Large intestine (tissue), 3 donors: Measurements from ENCODE around the gene LTF. TPM values are rescaled to one million over a fixed set of nuclear protein-coding genes. Genes with fewer than 3 reads are reported as not detected.
"Not testable (repeated sequence)": the region's sequence is repeated elsewhere in the genome, so short reads cannot be mapped to it uniquely, and the experiment has no call there.

Source experiments
- DNase-seq, 2 donors: peaks; one replicate each; pipeline versions ENCODE4 v3.0.0 to v3.0.0-alpha.2; 2013
- H3K27ac ChIP-seq: one replicate; pipeline ENCODE4 v1.5.1; 2013; ENCODE audit warnings: low read length
- H3K27me3 ChIP-seq: 2 replicates; pipeline ENCODE4 v1.6.1; 2013; ENCODE audit warnings: low read length; ENCODE audit not compliant: control insufficient read depth, insufficient read depth
- H3K36me3 ChIP-seq: 2 replicates; pipeline ENCODE4 v1.6.1; 2013; ENCODE audit warnings: low read length; ENCODE audit not compliant: control insufficient read depth, insufficient read depth
- H3K4me1 ChIP-seq: one replicate; pipeline ENCODE4 v1.6.1; 2013; ENCODE audit warnings: low read length; ENCODE audit not compliant: control insufficient read depth, insufficient read depth
- H3K4me3 ChIP-seq: one replicate; pipeline ENCODE4 v1.5.1; 2013; ENCODE audit warnings: low read length
- H3K9me3 ChIP-seq: one replicate; pipeline ENCODE4 v1.6.1; 2013; ENCODE audit warnings: mild to moderate bottlenecking, low read depth, low read length, moderate library complexity; ENCODE audit not compliant: control insufficient read depth
- WGBS: methylation state at CpG from one replicate; pipeline ENCODE4 v1.1.5; 2013; ENCODE audit warnings: low lambda C conversion rate; ENCODE audit not compliant: insufficient coverage; 5-methylcytosine and 5-hydroxymethylcytosine counted together
- polyA plus RNA-seq: library from polyadenylated mRNA; unstranded; fragments of 120-200 nt; gene quantifications from one replicate; pipeline ENCODE4 v1.2.1, GENCODE V29; 2013

The LTF gene
- polyA plus RNA-seq, 1 donor: 2.6 TPM

- Histone ChIP-seq H3K27ac (peak overlapping the region; percentile 27), H3K4me3 (no peak overlapping the region), H3K9me3 (no peaks in the 10 kb centered on the region), H3K36me3 (no peaks in the 10 kb centered on the region), H3K4me1 (peaks cover 28% of the 10 kb centered on the region), H3K27me3 (no peaks in the 10 kb centered on the region)
- DNase-seq: peak; percentile 66 to 67
- 95% methylated on average over 3 of the region's 8 CpGs for WGBS
These were observed 70.9 kb downstream of the LTF start for GRCh38 chr3:46393554-46394434.

DNA sequence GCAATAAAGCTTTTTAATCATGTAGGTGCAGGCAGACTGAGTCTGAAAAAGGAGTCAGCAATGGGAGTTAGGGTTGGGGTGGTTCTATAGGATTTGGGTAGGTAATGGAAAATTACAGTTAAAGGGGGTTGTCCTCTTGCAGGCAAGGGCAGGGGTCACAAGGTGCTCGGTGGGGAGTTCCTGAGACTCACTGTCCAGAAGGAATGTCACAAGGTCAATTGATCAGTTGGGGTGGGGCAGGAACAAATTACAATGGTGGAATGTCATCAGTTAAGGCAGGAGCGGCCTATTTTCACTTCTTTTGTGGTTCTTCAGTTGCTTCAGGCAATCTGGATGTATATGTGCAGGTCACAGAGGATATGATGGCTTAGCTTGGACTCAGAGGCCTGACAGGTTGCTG, 71.7 kb downstream of the LTF start:
- H3K9me3 ChIP-seq: no peaks in the 10 kb centered on the region
- H3K27ac ChIP-seq: peak overlapping the region; percentile 11
- peaks cover 28% of the 10 kb centered on the region for H3K4me1 ChIP-seq
- DNase-seq: no peak
- H3K27me3 ChIP-seq: no peaks in the 10 kb centered on the region
- H3K36me3 ChIP-seq: no peaks in the 10 kb centered on the region
- WGBS: no CpG with 5 or more reads among the region's 2 CpGs
- no peak overlapping the region for H3K4me3 ChIP-seq

- DNase-seq, H3K9me3 ChIP-seq, H3K36me3 ChIP-seq, H3K4me3 ChIP-seq, H3K27ac ChIP-seq, H3K27me3 ChIP-seq: not testable (repeated sequence)
- peaks cover 28% of the 10 kb centered on the region for H3K4me1 ChIP-seq
- 97% methylated on average over 4 of the region's 5 CpGs for WGBS
These were observed 73.2 kb downstream of the LTF start for GRCh38 chr3:46391526-46391925.

GRCh38 chr3:46389306-46389705, 75.4 kb downstream of the LTF start:
- WGBS: 60% methylated on average over 1 of the region's 6 CpGs
- no peaks in the 10 kb centered on the region for H3K27me3 ChIP-seq
- no peaks in the 10 kb centered on the region for H3K9me3 ChIP-seq

DNA sequence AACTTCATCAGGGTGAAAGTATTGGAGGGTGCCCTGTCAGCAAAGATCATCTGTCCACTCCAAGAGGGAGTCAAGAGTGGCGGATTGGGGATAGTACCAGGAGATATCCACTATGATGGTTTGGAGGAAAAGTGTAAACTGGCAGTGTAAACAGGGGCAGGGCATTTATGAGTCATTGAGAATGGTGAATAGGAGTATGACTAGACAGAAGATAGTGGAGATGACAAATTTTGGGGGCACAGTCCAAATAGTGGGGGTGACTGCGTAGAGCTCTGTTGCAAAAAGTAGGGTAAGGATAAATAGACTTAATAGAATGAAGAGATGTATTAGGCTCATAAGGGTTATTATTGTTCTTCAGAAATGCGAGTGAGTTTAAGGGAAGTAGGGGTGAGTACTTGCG, 75.9 kb downstream of the LTF start:
- H3K4me3 ChIP-seq, H3K27me3 ChIP-seq, H3K27ac ChIP-seq, H3K36me3 ChIP-seq, H3K9me3 ChIP-seq, DNase-seq: not testable (repeated sequence)
- 86% methylated on average over 1 of the region's 4 CpGs for WGBS
- H3K4me1 ChIP-seq: peaks cover 12% of the 10 kb centered on the region

More at GRCh38 chr3:46389306-46389705, 75.4 kb downstream of the LTF start:
- H3K36me3 ChIP-seq: no peaks in the 10 kb centered on the region
- H3K4me1 ChIP-seq: peaks cover 16% of the 10 kb centered on the region
- H3K27ac ChIP-seq: no peak overlapping the region
- H3K4me3 ChIP-seq: no peak overlapping the region
- DNase-seq: no peak

DNA sequence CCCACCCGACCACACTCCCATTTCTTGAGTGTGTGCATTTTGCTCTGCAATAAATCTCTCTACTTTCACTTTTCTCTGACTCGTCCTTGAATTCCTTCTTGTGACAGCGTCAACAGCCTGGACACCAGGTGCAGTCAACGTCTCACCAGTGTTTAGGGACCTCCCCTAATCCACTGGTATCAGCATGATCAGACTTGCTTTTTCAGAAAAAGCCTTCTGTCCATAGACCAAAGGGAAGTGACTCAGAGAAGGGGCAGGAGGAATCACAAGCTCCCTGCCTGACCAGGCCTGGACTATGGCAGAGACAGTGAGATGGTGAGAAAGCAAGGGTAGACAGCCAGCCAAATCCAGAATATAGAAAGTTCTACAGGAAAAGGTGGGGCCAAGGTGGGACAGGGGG, 78.5 kb downstream of the LTF start:
- Histone ChIP-seq H3K27ac (peak overlapping the region; percentile 11), H3K9me3 (no peaks in the 10 kb centered on the region), H3K27me3 (no peaks in the 10 kb centered on the region), H3K4me3 (no peak overlapping the region), H3K4me1 (peaks cover 3% of the 10 kb centered on the region), H3K36me3 (no peaks in the 10 kb centered on the region)
- WGBS: no CpG with 5 or more reads among the region's 4 CpGs
- peak; percentile 85 to 89 for DNase-seq

Other genes starting within 250 kb of the LTF start
- 0.15 TPM for gene CCR3, start 222.4 kb downstream of the LTF start, polyA plus RNA-seq
- 1.3 TPM for gene CCR2, start 110.8 kb downstream of the LTF start, polyA plus RNA-seq
- gene CCR5, start 94.0 kb downstream of the LTF start, polyA plus RNA-seq: 1.8 TPM
- gene CCRL2, start 57.6 kb downstream of the LTF start, polyA plus RNA-seq: 11.3 TPM
- not detected for gene RTP3, start 33.1 kb upstream of the LTF start, polyA plus RNA-seq
- 0.72 TPM for gene LRRC2, start 101.4 kb upstream of the LTF start, polyA plus RNA-seq
- gene FAM240A, start 147.6 kb upstream of the LTF start, polyA plus RNA-seq: not detected
- gene ALS2CL, start 228.8 kb upstream of the LTF start, polyA plus RNA-seq: 30.8 TPM
- 0.78 TPM for gene TMIE, start 236.5 kb upstream of the LTF start, polyA plus RNA-seq